Body of pancreas (tissue), 4 donors: ENCODE measurements around the gene THSD4. TPM values are rescaled to one million over a fixed set of nuclear protein-coding genes. Genes with fewer than 3 reads are reported as not detected.

ENCODE experiments used
- ATAC-seq: fragments of 150-250 bp; one replicate; pipeline ENCODE4 v1.9.1; 2016
- DNase-seq, 4 donors: peaks; one replicate each; pipeline ENCODE4 v3.0.0-alpha.2; 2019
- H3K27ac ChIP-seq, 4 donors: fragments of 200-600 bp; sonication (generic); 1 replicate in 3 of 4; 2 replicates in 1 of 4; pipeline versions ENCODE4 v1.5.1 to v1.6.1; 2016 to 2019; ENCODE audit warnings: mild to moderate bottlenecking in 1 of 4, mixed read lengths in 1 of 4, moderate library complexity in 1 of 4
- H3K27me3 ChIP-seq, 2 donors: fragments of 200-600 bp; sonication (generic); one replicate each; pipeline ENCODE4 v1.6.0; 2016; ENCODE audit warnings: mild to moderate bottlenecking in 1 of 2
- H3K36me3 ChIP-seq, 2 donors: fragments of 200-600 bp; sonication (generic); replicated peaks in 1 of 2; 2 replicates each; pipeline ENCODE4 v1.5.1; 2016; ENCODE audit warnings: low read depth in 2 of 2; ENCODE audit not compliant: insufficient read depth in 1 of 2
- H3K4me1 ChIP-seq: fragments of 200-600 bp; sonication (generic); one replicate; pipeline ENCODE4 v1.6.0; 2016
- H3K4me3 ChIP-seq, 2 donors: fragments of 200-600 bp; sonication (generic); 1 replicate in 1 of 2; 2 replicates in 1 of 2; pipeline ENCODE4 v1.5.1; 2016 to 2019
- H3K9me3 ChIP-seq, 3 donors: fragments of 200-600 bp; sonication (generic); 1 replicate in 2 of 3; 2 replicates in 1 of 3; pipeline ENCODE4 v1.5.1; 2016
- CTCF ChIP-seq, 7 experiments: fragments of 450-650 bp in 4 of 7; fragments of 200-600 bp in 3 of 7; sonication (generic) in 3 of 7; IDR thresholded peaks; one replicate each; pipeline ENCODE4 v1.5.1; 2016 to 2019; ENCODE audit warnings: antibody characterized with exemption in 7 of 7
- POLR2A ChIP-seq, 3 donors: fragments of 450-650 bp; IDR thresholded peaks; one replicate each; pipeline ENCODE4 v1.6.1; 2016; ENCODE audit warnings: antibody characterized with exemption in 3 of 3, mild to moderate bottlenecking in 2 of 3
- WGBS, 2 donors: methylation state at CpG; one replicate each; pipeline ENCODE4 v1.1.5; 2017; 5-methylcytosine and 5-hydroxymethylcytosine counted together
- intact Hi-C: fragments of 100-400 bp; cut with DNase I; formaldehyde crosslinking; loops from one replicate; pipeline ENCODE4 v1.15.1; 2023
- total RNA-seq, 2 donors: library from RNA; depleted of rRNA; stranded (reverse); fragments of >200 nt; gene quantifications; one replicate each; pipeline ENCODE4 v1.1.0, GENCODE V29; 2016

THSD4 gene
- total RNA-seq, 2 donors from 2014 or later = 12.9 to 16.1 TPM

- H3K27ac ChIP-seq = no peak overlapping the region
- no peaks in the 10 kb centered on the region for H3K36me3 ChIP-seq
- 80 to 85% methylated on average over 3 of the region's 3 CpGs for WGBS, 2 donors
- H3K4me3 ChIP-seq = no peak overlapping the region
- no peaks in the 10 kb centered on the region for H3K9me3 ChIP-seq
- H3K27me3 ChIP-seq = no peaks in the 10 kb centered on the region
- ATAC-seq (no peak), DNase-seq (no peak)
- no peak for TF ChIP-seq POLR2A (IDR thresholded peaks at IDR 0.05)
- no peak for TF ChIP-seq CTCF (IDR thresholded peaks at IDR 0.05)
- intact Hi-C loops = no loop called here
- no peaks in the 10 kb centered on the region for H3K4me1 ChIP-seq
Measured at GRCh38 chr15:71648095-71648494, 532.8 kb downstream of the THSD4 start.

- no peak for ATAC-seq
- WGBS, 2 donors = 70 to 74% methylated on average over 3 of the region's 3 CpGs
- Histone ChIP-seq H3K27ac (no peak overlapping the region), H3K27me3 (no peaks in the 10 kb centered on the region), H3K4me1 (no peaks in the 10 kb centered on the region), H3K9me3 (no peaks in the 10 kb centered on the region), H3K4me3 (no peak overlapping the region), H3K36me3 (no peaks in the 10 kb centered on the region)
- DNase-seq = no peak
- no peak for TF ChIP-seq POLR2A (IDR thresholded peaks at IDR 0.05)
- no peak for TF ChIP-seq CTCF (IDR thresholded peaks at IDR 0.05)
- intact Hi-C loops = no loop called here
Measured at GRCh38 chr15:71649894-71650293, 534.6 kb downstream of the THSD4 start.

GRCh38 chr15:71650603-71651002 is 535.3 kb downstream of the THSD4 start:
- 86 to 90% methylated on average over 9 of the region's 9 CpGs for WGBS, 2 donors
- H3K4me1 ChIP-seq = no peaks in the 10 kb centered on the region
- no peak for ATAC-seq
- H3K9me3 ChIP-seq = no peaks in the 10 kb centered on the region
- TF ChIP-seq POLR2A (IDR thresholded peaks at IDR 0.05) = no peak
- TF ChIP-seq CTCF (IDR thresholded peaks at IDR 0.05) = no peak
- H3K27ac ChIP-seq = no peak overlapping the region
- no peaks in the 10 kb centered on the region for H3K36me3 ChIP-seq
- no peak for DNase-seq
- no peaks in the 10 kb centered on the region for H3K27me3 ChIP-seq
- H3K4me3 ChIP-seq = no peak overlapping the region
- intact Hi-C loops = no loop called here

- H3K36me3 ChIP-seq = no peaks in the 10 kb centered on the region
- no peak overlapping the region for H3K4me3 ChIP-seq
- peak in 2 of 4 donors; percentile 15 to 42 for DNase-seq
- H3K27ac ChIP-seq = no peak overlapping the region
- no peaks in the 10 kb centered on the region for H3K9me3 ChIP-seq
- intact Hi-C loops = no loop called here
- no peak for ATAC-seq
- TF ChIP-seq CTCF (IDR thresholded peaks at IDR 0.05) = peak in 4 of 7 experiments; percentile 34 to 48 (median 40)
- TF ChIP-seq POLR2A (IDR thresholded peaks at IDR 0.05) = no peak
- H3K4me1 ChIP-seq = no peaks in the 10 kb centered on the region
- no peaks in the 10 kb centered on the region for H3K27me3 ChIP-seq
- WGBS, 2 donors = 21 to 27% methylated on average over 5 of the region's 5 CpGs
Measured at GRCh38 chr15:71651750-71652186, 536.5 kb downstream of the THSD4 start.

GRCh38 chr15:71654042-71654719 is 538.9 kb downstream of the THSD4 start:
- H3K27me3 ChIP-seq = no peaks in the 10 kb centered on the region
- H3K4me1 ChIP-seq = no peaks in the 10 kb centered on the region
- no peak for ATAC-seq
- H3K9me3 ChIP-seq = no peaks in the 10 kb centered on the region
- H3K36me3 ChIP-seq = no peaks in the 10 kb centered on the region
- no peak overlapping the region for H3K4me3 ChIP-seq
- intact Hi-C loops = no loop called here
- WGBS, 2 donors = 17 to 24% methylated on average over 8 of the region's 8 CpGs
- no peak for TF ChIP-seq POLR2A (IDR thresholded peaks at IDR 0.05)
- no peak for TF ChIP-seq CTCF (IDR thresholded peaks at IDR 0.05)
- DNase-seq = no peak
- no peak overlapping the region for H3K27ac ChIP-seq
